Measurements from ENCODE around the gene LAX1. TPM values are rescaled to one million over a fixed set of nuclear protein-coding genes. Genes with fewer than 3 reads are reported as not detected.

LAX1 gene
- total RNA-seq, 2 donors from 2014 or later: 0.54 to 0.99 TPM

DNA sequence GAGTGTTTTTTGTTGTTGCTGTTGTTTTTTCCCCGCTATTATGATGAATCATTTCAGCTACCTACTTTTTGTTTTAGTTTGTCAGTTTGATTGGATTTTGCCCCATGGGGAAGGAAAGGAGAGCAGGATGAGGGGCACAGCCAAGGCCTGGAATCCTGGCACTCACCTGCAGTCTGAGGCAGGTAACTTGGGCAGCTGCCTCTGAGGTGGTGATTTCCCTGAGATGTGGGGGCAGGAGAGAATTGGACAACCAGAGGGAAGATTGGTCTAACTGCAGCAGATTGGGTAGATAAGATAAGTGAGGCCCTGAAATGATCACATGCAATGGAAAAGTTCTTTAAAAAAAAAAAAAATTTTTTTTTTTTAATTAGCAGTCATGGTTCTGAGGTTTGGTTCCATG is 1.5 kb upstream of the LAX1 start:
- Histone ChIP-seq H3K27ac (no peak overlapping the region), H3K4me3 (no peak overlapping the region), H3K36me3 (no peaks in the 10 kb centered on the region), H3K9me3 (no peaks in the 10 kb centered on the region), H3K4me1 (ENCODE audit: control insufficient read depth in 1 of 2, low read depth in 2 of 2) (no peaks in the 10 kb centered on the region), H3K27me3 (replicated peaks; ENCODE audit: insufficient read depth) (no peaks in the 10 kb centered on the region)
- DNase-seq (ENCODE audit: low spot score) (no peak), ATAC-seq (ENCODE audit: insufficient number of reproducible peaks, low FRiP score, low read depth) (no peak)
- TF ChIP-seq, protein P1, sequence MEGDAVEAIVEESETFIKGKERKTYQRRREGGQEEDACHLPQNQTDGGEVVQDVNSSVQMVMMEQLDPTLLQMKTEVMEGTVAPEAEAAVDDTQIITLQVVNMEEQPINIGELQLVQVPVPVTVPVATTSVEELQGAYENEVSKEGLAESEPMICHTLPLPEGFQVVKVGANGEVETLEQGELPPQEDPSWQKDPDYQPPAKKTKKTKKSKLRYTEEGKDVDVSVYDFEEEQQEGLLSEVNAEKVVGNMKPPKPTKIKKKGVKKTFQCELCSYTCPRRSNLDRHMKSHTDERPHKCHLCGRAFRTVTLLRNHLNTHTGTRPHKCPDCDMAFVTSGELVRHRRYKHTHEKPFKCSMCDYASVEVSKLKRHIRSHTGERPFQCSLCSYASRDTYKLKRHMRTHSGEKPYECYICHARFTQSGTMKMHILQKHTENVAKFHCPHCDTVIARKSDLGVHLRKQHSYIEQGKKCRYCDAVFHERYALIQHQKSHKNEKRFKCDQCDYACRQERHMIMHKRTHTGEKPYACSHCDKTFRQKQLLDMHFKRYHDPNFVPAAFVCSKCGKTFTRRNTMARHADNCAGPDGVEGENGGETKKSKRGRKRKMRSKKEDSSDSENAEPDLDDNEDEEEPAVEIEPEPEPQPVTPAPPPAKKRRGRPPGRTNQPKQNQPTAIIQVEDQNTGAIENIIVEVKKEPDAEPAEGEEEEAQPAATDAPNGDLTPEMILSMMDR (IDR thresholded peaks at IDR 0.05): no peak

DNA sequence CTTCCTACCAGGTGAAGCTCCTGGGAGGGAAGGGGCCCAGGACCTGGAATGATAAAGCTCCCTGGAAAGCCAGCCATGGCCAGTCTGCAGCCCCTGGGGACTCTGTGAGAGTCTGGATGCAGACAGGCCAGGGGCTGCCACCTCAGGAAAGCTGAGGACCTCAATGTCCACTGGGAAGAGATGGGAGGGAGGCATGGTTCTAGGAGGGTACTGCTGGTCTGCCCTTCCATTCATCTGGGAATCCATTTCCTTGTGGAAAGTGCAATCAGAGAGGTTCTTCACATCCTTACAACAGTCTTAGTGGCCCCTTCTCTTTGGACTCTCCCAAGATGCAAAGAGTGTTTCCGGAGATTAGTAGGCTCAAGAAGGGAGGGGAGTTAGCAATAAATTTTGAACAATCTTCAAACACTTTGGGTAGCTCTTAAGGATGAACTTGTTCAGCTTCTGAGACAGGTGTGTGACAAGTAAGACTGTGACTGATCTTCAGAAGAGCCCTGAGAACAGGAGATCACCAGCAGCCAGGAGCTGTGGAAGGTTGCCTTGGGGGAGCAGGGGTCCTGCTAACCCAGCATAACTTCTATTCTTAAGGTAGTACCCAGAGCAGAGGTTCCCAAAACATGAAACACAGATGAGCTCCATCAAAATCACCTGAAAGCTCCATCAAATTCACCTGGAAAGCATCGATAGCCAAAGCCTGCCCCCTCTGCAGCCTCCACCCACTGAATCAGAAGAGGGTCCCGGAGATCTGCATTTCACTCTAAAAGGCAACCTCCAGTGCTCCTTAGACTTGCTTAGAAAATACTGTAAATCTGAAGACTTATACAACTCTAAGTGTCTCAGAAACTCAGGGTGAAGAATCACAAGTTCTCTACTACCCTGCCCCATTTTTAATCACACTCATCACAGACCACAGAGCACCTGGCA is 616 bp upstream of the LAX1 start:
- Histone ChIP-seq H3K9me3 (no peaks in the 10 kb centered on the region), H3K36me3 (no peaks in the 10 kb centered on the region), H3K27me3 (replicated peaks; ENCODE audit: insufficient read depth) (no peaks in the 10 kb centered on the region), H3K4me1 (ENCODE audit: control insufficient read depth in 1 of 2, low read depth in 2 of 2) (no peaks in the 10 kb centered on the region), H3K4me3 (no peak overlapping the region), H3K27ac (no peak overlapping the region)
- DNase-seq (ENCODE audit: low spot score) (no peak), ATAC-seq (ENCODE audit: insufficient number of reproducible peaks, low FRiP score, low read depth) (no peak)
- TF ChIP-seq, protein P1 (IDR thresholded peaks at IDR 0.05): no peak

DNA sequence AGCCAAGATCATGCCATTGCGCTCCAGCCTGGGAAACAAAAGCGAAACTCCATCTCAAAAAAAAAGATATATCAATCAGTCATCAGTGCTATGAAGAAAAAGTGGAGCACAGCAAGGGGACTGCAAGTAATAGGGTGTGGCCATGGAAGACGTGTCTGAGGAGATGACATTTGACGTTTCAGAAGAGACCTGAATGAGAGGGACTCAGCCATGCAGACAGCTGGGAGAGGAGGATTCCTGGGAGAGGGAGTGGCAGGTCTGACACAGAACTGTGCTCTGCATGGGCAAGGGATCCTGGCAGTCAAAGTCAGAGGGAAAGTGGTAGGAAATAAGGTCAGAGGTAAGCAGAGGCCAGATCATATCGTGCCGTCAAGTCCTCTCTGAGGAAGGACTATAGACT is 3.3 kb downstream of the LAX1 start:
- Histone ChIP-seq H3K4me3 (no peak overlapping the region), H3K27me3 (replicated peaks; ENCODE audit: insufficient read depth) (no peaks in the 10 kb centered on the region), H3K4me1 (ENCODE audit: control insufficient read depth in 1 of 2, low read depth in 2 of 2) (peaks cover 0 to 9% of the 10 kb centered on the region in 2 donors), H3K9me3 (no peaks in the 10 kb centered on the region), H3K27ac (no peak overlapping the region), H3K36me3 (no peaks in the 10 kb centered on the region)
- DNase-seq (ENCODE audit: low spot score) (no peak), ATAC-seq (ENCODE audit: insufficient number of reproducible peaks, low FRiP score, low read depth) (no peak)
- TF ChIP-seq, protein P1 (IDR thresholded peaks at IDR 0.05): no peak

DNA sequence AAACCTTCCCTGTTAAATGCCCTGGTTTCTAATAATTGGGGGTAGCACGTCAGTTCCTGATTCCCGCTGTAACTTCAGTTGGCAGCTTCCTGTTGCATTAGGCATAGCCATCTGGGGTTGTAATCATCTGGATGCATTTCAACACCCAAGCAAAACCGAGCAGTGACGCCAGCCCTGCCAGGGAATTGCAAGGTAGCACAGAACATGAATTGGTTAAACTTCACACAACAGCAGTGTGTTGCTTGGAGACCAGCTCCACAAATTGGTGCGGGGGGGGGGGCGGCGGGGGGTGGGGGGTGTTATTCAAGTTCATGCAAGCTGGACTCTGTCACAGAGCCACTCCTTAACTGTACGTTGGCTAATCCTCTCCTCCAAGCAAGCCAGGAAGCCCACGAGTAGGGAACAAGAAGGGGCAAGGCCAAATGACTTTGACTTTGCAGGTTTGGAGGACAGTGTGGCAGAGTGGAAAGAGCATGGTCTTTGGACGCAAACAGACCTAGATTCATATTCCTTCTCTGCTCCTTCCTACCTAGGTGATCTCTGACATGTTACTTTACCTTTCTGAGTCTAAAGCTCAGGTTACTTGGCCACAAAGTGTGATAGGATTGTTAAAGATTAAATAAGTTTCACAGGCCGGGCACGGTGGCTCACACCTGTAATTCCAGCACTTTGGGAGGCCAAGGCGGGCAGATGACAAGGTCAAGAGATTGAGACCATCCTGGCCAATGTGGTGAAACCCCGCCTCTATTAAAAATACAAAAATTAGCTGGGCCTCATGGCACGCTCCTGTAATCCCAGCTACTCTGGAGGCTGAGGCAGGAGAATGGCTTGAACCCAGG is 4.7 kb downstream of the LAX1 start:
- DNase-seq (ENCODE audit: low spot score) (peak; percentile 61), ATAC-seq (ENCODE audit: insufficient number of reproducible peaks, low FRiP score, low read depth) (peak; percentile 69)
- H3K4me1 ChIP-seq (ENCODE audit: control insufficient read depth in 1 of 2, low read depth in 2 of 2): peaks cover 0 to 9% of the 10 kb centered on the region in 2 donors
- no peaks in the 10 kb centered on the region for H3K27me3 ChIP-seq (replicated peaks; ENCODE audit: insufficient read depth)
- peak overlapping the region; percentile 51 to 53 for H3K27ac ChIP-seq
- no peaks in the 10 kb centered on the region for H3K9me3 ChIP-seq
- H3K4me3 ChIP-seq: peak overlapping the region; percentile 55
- TF ChIP-seq, protein P1 (IDR thresholded peaks at IDR 0.05): no peak
- H3K36me3 ChIP-seq: no peaks in the 10 kb centered on the region

DNA sequence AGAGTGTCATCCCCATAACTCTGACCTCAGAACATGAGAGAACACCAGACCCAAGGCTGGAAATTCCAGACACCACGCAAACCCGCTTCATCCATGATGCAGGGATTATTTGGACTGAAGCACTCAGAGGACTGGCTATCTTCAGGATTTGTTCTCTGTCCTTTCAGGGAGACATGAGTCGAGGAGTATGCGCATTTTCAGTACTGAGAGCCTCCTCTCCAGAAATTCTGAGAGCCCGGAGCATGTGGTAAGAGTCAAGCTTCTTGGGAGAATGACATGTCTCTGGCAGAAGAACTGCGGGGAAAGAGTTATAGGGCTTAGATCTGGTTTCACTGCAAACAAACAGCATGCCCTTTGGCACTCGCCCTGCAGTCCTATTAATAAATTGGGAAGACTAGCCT is 6.9 kb downstream of the LAX1 start:
- ATAC-seq (ENCODE audit: insufficient number of reproducible peaks, low FRiP score, low read depth): no peak
- no peak for DNase-seq (ENCODE audit: low spot score)
- Histone ChIP-seq H3K27ac (no peak overlapping the region), H3K36me3 (no peaks in the 10 kb centered on the region), H3K4me1 (ENCODE audit: control insufficient read depth in 1 of 2, low read depth in 2 of 2) (peaks cover 0 to 9% of the 10 kb centered on the region in 2 donors), H3K27me3 (replicated peaks; ENCODE audit: insufficient read depth) (no peaks in the 10 kb centered on the region), H3K9me3 (no peaks in the 10 kb centered on the region), H3K4me3 (no peak overlapping the region)
- TF ChIP-seq, protein P1 (IDR thresholded peaks at IDR 0.05): no peak

Measured in thoracic aorta (tissue), 2 donors.